ENCODE measurements around the gene WNT6. TPM values are rescaled to one million over a fixed set of nuclear protein-coding genes. Genes with fewer than 3 reads are reported as not detected.
A peak's percentile ranks its signal among the peaks of the same experiment; 100 is the strongest.

WNT6 gene
- total RNA-seq, 2 donors from 2014 or later, result not detected

DNA sequence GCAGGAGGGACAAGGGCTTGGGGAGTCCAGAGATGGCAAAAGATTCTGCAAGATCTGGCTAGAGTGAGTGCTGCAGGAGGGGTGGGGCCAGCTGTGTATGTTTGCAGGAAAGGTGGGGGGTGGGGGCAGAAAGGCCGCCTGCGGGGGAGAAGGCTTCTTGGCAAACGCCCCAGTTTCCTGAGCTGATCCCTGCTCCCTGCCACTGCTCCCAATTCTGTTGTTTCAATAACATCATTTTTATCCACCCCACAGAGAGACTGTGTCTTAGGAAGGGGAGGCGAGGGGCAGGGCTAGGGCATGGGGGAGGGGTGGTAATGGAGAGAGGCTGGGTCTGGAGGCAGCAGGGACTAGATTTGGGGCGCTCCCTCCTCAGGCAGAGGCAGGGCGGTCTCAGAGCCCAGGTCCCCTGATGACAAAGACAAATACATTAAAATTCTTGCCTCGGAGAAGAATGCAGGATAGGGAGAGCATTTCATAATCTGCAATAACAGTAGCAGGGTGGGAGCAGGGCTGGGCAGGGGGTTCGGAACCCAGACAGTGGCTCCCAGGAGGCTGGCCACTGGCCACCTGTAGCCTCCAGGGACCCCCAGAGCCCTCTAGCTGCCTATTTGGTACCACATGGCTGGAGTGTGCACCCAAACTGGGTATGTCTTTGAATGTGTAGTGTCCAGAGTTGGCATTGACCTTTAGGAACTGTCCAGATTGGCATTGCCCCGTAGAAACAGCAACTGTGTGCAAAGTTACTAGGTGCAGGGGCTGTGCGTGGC, 2.1 kb upstream of the WNT6 start:
- no peak for ATAC-seq
- H3K9me3 Mint-ChIP-seq, result no peaks in the 10 kb centered on the region
- no peaks in the 10 kb centered on the region for H3K36me3 Mint-ChIP-seq
- H3K4me1 Mint-ChIP-seq (ENCODE audit: low read depth in 2 of 2), result peaks cover 9 to 16% of the 10 kb centered on the region in 2 donors
- H3K4me3 Mint-ChIP-seq, result no peak overlapping the region
- no peak for DNase-seq (ENCODE audit: low spot score)
- peaks cover 70 to 77% of the 10 kb centered on the region in 2 donors for H3K27me3 Mint-ChIP-seq
- H3K27ac Mint-ChIP-seq, result no peak overlapping the region

DNA sequence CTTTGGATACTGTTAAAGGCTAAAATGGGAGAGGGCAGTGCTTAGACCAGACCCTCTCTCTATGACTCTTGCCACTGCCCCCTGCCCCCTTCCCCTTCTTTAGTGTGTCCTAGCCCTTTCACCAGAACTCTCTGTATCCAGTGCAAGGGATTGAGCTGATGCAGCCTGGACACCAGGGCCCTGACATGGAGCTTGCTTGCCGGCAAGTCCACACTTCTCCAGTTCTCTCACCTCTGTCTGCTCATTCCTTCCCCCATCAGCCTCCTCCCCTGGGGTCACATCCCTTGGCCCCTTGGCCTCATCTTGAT, 1.5 kb upstream of the WNT6 start:
- peaks cover 9 to 15% of the 10 kb centered on the region in 2 donors for H3K4me1 Mint-ChIP-seq (ENCODE audit: low read depth in 2 of 2)
- H3K4me3 Mint-ChIP-seq, result no peak overlapping the region
- peaks cover 69 to 77% of the 10 kb centered on the region in 2 donors for H3K27me3 Mint-ChIP-seq
- H3K9me3 Mint-ChIP-seq, result no peaks in the 10 kb centered on the region
- ATAC-seq, result no peak
- no peak overlapping the region for H3K27ac Mint-ChIP-seq
- DNase-seq (ENCODE audit: low spot score), result no peak
- no peaks in the 10 kb centered on the region for H3K36me3 Mint-ChIP-seq

DNA sequence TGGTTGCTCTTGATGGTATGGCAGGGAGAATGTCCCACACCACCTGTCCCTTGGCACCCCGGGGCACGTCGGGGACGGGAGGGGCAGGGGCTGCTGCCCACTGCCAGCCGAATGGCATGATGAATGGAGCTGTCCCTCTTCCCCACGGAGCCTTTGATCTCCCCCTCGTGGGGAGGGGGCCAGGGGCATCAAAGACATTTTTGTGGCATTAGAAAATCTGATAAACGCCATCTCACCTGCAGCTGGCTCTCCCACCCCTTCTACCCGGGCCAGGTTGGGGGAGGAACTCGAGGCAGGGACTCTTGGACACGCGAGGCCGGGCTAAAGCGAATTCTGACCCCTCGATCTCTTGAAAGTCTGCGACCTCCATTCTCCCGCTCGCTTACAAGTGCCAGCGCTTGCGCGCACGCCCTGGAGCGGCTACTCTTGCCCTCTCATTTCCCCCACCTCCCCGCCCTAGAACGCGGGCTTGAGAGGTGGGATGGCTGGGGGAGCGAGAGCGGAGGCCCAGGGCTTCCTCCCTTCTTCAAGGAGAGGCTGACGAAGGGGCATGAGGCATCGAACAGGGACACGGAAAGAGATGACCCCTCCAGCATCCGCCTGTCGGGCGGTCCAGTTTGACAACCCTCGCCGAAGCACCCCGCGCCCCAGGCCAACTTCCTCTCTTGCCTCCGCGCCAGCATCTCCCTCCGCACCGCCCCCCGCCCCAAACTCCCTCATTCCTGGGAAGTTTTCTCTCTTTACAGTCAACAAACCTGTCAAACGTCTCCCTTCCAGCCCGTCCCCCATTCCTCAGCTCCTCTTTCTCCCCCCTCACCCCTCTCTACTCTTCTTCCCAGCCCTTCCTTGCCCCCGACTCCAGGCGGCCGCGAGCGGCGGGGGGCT, 692 bp upstream of the WNT6 start:
- DNase-seq (ENCODE audit: low spot score), result no peak
- Mint-ChIP-seq H3K27me3 (peaks cover 69 to 77% of the 10 kb centered on the region in 2 donors), H3K4me1 (ENCODE audit: low read depth in 2 of 2) (peaks cover 8 to 9% of the 10 kb centered on the region in 2 donors), H3K9me3 (no peaks in the 10 kb centered on the region), H3K4me3 (no peak overlapping the region), H3K36me3 (no peaks in the 10 kb centered on the region), H3K27ac (no peak overlapping the region)
- no peak for ATAC-seq

DNA sequence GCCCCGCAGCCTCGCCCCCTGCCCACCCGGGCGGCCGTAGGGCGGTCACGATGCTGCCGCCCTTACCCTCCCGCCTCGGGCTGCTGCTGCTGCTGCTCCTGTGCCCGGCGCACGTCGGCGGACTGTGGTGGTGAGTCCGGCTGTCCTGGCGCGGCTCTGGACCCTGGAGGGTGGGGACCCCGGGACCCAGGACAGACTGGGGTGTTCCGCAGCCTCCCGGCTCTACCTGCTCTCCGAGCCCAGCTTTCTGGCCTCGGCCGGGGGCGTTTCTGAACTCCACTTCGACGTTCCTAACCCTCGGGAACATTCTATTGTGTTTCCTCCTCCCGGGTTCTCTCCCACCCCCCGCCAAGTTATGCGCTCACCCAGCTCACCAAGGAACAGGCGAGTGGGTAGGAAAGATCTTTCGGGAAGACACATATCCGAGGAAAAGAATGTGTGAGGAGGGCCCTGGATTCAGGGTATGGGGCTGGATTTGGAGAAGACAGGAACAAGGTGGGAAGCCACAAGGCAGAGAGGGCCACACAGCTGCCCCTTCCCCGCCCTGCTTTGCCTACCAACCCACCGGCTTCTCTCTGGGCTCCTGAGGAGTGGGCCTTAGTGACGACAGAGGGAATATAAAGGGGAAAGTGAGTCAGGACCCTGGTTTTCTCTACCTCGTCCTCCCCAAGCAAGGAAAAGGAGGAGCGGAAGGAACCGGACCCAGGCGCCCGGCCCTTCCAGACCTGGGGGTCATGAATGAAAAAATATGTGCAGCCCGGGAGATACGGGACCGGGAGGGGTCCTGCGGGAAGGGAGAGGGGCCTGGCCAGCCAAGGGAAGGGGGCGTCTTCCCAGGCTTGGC, 605 bp downstream of the WNT6 start:
- DNase-seq (ENCODE audit: low spot score), result peak; percentile 47
- no peaks in the 10 kb centered on the region for H3K9me3 Mint-ChIP-seq
- H3K36me3 Mint-ChIP-seq, result no peaks in the 10 kb centered on the region
- H3K27me3 Mint-ChIP-seq, result peaks cover 65 to 69% of the 10 kb centered on the region in 2 donors
- ATAC-seq, result no peak
- peak overlapping the region; percentile 23 for H3K4me3 Mint-ChIP-seq
- no peak overlapping the region for H3K27ac Mint-ChIP-seq
- peaks cover 8 to 9% of the 10 kb centered on the region in 2 donors for H3K4me1 Mint-ChIP-seq (ENCODE audit: low read depth in 2 of 2)

- ATAC-seq, result peak in 1 of 2 donors; percentile 41
- peaks cover 60 to 62% of the 10 kb centered on the region in 2 donors for H3K27me3 Mint-ChIP-seq
- H3K9me3 Mint-ChIP-seq, result no peaks in the 10 kb centered on the region
- H3K27ac Mint-ChIP-seq, result no peak overlapping the region
- peak; percentile 45 for DNase-seq (ENCODE audit: low spot score)
- no peaks in the 10 kb centered on the region for H3K36me3 Mint-ChIP-seq
- peaks cover 8 to 9% of the 10 kb centered on the region in 2 donors for H3K4me1 Mint-ChIP-seq (ENCODE audit: low read depth in 2 of 2)
- H3K4me3 Mint-ChIP-seq, result no peak overlapping the region
Measured at GRCh38 chr2:218860950-218861381, 1.4 kb downstream of the WNT6 start.

DNA sequence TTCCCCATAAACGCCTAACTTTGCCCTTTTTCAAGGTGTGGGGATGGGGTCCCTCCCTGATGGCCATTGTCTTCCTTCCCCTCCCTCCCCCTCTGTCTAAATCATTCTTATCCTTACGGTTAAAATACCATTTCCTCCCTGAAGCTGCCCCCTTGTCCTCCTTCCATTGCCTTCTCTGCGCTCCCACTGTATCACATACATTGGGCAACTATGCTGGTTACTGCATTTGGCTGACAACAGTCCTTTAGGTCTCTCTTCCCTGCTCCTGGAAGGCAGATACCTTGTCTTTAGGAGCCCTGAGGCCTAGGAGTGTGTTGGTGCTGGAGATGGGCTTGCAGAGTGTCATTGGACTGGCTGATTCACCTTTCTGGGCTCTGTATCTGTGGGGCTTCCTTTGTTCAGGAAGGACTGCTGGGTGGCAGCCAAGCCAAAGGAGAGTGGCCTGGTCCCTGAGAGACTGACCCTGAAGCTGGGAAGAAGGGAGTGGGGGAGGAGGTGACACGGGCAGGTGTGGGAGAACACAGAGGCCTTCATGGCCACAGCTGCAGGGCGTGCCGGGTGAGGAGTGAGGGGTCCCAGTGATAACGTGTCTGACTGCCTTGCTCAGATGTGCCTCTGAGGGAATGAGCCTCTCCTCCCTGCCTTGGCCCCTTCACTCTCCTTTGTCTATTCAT, 2.2 kb downstream of the WNT6 start:
- Mint-ChIP-seq H3K36me3 (no peaks in the 10 kb centered on the region), H3K4me3 (no peak overlapping the region), H3K9me3 (no peaks in the 10 kb centered on the region), H3K4me1 (ENCODE audit: low read depth in 2 of 2) (peaks cover 6 to 8% of the 10 kb centered on the region in 2 donors), H3K27me3 (peaks cover 56 to 60% of the 10 kb centered on the region in 2 donors), H3K27ac (no peak overlapping the region)
- DNase-seq (ENCODE audit: low spot score) (no peak), ATAC-seq (no peak)

GRCh38 chr2:218863021-218863520, 3.5 kb downstream of the WNT6 start:
- H3K4me1 Mint-ChIP-seq (ENCODE audit: low read depth in 2 of 2), result peaks cover 4 to 8% of the 10 kb centered on the region in 2 donors
- H3K4me3 Mint-ChIP-seq, result no peak overlapping the region
- peaks cover 50 to 54% of the 10 kb centered on the region in 2 donors for H3K27me3 Mint-ChIP-seq
- no peak for ATAC-seq
- no peaks in the 10 kb centered on the region for H3K36me3 Mint-ChIP-seq
- peak; percentile 18 for DNase-seq (ENCODE audit: low spot score)
- H3K9me3 Mint-ChIP-seq, result no peaks in the 10 kb centered on the region
- no peak overlapping the region for H3K27ac Mint-ChIP-seq

DNA sequence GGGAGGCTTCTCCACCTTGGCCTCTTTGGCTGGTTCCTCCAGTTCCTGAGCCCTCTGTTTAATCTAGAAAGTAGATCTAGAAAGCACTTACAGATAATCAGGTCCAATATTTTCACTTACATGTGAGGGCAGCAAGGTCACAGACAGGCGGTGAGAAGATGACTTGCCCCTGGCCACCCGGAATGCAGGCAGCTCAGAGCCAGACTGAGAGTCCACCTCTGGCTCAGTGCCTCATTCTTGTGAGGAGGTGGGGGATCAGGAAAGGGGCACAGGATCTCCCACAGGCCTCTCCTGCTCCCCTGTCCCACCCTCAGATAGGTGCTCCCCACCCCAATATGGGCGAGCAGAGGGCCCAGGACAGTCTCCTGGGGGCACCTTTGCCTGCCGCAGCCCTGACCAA, 5.8 kb downstream of the WNT6 start:
- no peak overlapping the region for H3K27ac Mint-ChIP-seq
- H3K4me1 Mint-ChIP-seq (ENCODE audit: low read depth in 2 of 2), result peaks cover 0 to 4% of the 10 kb centered on the region in 2 donors
- ATAC-seq (no peak), DNase-seq (ENCODE audit: low spot score) (no peak)
- H3K36me3 Mint-ChIP-seq, result no peaks in the 10 kb centered on the region
- peaks cover 51 to 56% of the 10 kb centered on the region in 2 donors for H3K27me3 Mint-ChIP-seq
- no peak overlapping the region for H3K4me3 Mint-ChIP-seq
- H3K9me3 Mint-ChIP-seq, result no peaks in the 10 kb centered on the region

GRCh38 chr2:218865999-218866398, 6.4 kb downstream of the WNT6 start:
- H3K27me3 Mint-ChIP-seq, result peaks cover 50 to 59% of the 10 kb centered on the region in 2 donors
- no peaks in the 10 kb centered on the region for H3K9me3 Mint-ChIP-seq
- peaks cover 3 to 8% of the 10 kb centered on the region in 2 donors for H3K4me1 Mint-ChIP-seq (ENCODE audit: low read depth in 2 of 2)
- no peaks in the 10 kb centered on the region for H3K36me3 Mint-ChIP-seq
- no peak for DNase-seq (ENCODE audit: low spot score)
- H3K27ac Mint-ChIP-seq, result no peak overlapping the region
- no peak for ATAC-seq
- no peak overlapping the region for H3K4me3 Mint-ChIP-seq

DNA sequence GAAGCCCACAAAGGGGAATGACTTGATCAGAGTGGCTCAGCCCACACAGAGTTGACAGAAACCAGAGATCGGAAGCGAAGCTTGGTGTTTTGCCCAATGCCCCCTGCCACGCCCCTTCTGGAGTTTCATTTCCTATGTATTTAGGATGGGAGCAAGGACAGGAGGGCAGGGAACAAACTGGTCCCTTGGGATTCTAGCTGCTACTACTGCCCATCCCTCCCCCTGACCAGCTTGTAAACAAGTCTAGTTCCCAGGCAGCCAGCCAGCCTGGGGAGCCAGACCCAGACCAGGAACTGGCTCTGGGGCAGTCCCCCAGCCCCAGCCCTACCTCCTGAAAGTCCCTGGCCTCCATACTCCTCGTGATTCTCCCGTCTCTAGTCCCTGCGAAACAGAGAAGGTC, 8.3 kb downstream of the WNT6 start:
- Mint-ChIP-seq H3K36me3 (no peaks in the 10 kb centered on the region), H3K4me1 (ENCODE audit: low read depth in 2 of 2) (peaks cover 11 to 14% of the 10 kb centered on the region in 2 donors), H3K4me3 (no peak overlapping the region), H3K27me3 (peaks cover 50 to 63% of the 10 kb centered on the region in 2 donors), H3K27ac (no peak overlapping the region), H3K9me3 (no peaks in the 10 kb centered on the region)
- ATAC-seq (no peak), DNase-seq (ENCODE audit: low spot score) (no peak)

DNA sequence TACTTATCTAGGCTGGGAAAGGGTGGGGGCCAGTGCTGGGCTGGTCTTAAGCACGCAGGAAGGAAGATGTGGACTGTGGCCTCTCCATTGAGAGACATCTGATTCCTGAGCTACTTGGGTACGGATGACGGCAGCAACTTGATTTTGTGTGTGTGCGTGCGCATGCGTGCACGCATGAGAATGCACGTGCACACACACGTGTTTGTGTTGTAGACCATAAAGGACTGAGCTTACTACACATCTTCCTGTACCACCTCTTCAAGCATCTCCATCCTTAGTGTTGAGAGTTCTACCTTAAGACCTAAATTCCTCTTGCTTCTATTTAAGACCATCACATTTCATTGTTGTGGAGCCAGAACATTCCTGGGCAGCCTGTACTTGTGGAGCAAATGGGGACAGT, 9.5 kb downstream of the WNT6 start:
- DNase-seq (ENCODE audit: low spot score) (no peak), ATAC-seq (no peak)
- Mint-ChIP-seq H3K9me3 (no peaks in the 10 kb centered on the region), H3K4me3 (no peak overlapping the region), H3K36me3 (no peaks in the 10 kb centered on the region), H3K27ac (no peak overlapping the region), H3K27me3 (peaks cover 43 to 58% of the 10 kb centered on the region in 2 donors), H3K4me1 (ENCODE audit: low read depth in 2 of 2) (peaks cover 14% of the 10 kb centered on the region in 2 donors)

DNA sequence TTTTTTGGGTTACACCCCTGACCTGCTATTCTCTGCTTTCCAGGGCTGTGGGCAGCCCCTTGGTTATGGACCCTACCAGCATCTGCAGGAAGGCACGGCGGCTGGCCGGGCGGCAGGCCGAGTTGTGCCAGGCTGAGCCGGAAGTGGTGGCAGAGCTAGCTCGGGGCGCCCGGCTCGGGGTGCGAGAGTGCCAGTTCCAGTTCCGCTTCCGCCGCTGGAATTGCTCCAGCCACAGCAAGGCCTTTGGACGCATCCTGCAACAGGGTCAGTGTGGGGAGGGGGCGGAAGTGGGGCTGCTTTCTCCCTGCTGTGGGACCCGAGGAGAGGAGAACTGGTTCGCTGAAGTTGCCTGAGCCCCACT, 11.4 kb downstream of the WNT6 start:
- Mint-ChIP-seq H3K27ac (no peak overlapping the region), H3K27me3 (peaks cover 43 to 64% of the 10 kb centered on the region in 2 donors), H3K9me3 (no peaks in the 10 kb centered on the region), H3K36me3 (no peaks in the 10 kb centered on the region), H3K4me3 (no peak overlapping the region), H3K4me1 (ENCODE audit: low read depth in 2 of 2) (peaks cover 14% of the 10 kb centered on the region in 2 donors)
- no peak for DNase-seq (ENCODE audit: low spot score)
- no peak for ATAC-seq

Data from natural killer cell treated with Interleukin-12 subunit alpha and Interleukin-12 subunit beta and Interleukin-15 and Interleukin-18, amount 100 ng/mL, for 72 hours (primary cell).